NB4 (cell line): Measurements from ENCODE around the gene PRDM7.
"Not testable (repeated sequence)": the region's sequence is repeated elsewhere in the genome, so short reads cannot be mapped to it uniquely, and the experiment has no call there.

ENCODE experiments used
- MYC ChIP-seq: IDR thresholded peaks from 2 replicates; pipeline ENCODE4 v1.6.1; 2011; ENCODE audit warnings: low read depth, low read length
- POLR2A ChIP-seq: IDR thresholded peaks from 2 replicates; pipeline ENCODE4 v1.6.1; 2011; ENCODE audit warnings: mild to moderate bottlenecking; ENCODE audit not compliant: insufficient read length; ENCODE audit errors: extremely low read depth
- TF ChIP-seq, protein P1 (sequence below): IDR thresholded peaks from one replicate; pipeline ENCODE4 v1.5.1; 2012; ENCODE audit warnings: low read depth, low read length
- TF ChIP-seq, protein P2 (sequence below): IDR thresholded peaks from 2 replicates; pipeline ENCODE4 v1.6.1; 2011; ENCODE audit warnings: low read depth, low read length

DNA sequence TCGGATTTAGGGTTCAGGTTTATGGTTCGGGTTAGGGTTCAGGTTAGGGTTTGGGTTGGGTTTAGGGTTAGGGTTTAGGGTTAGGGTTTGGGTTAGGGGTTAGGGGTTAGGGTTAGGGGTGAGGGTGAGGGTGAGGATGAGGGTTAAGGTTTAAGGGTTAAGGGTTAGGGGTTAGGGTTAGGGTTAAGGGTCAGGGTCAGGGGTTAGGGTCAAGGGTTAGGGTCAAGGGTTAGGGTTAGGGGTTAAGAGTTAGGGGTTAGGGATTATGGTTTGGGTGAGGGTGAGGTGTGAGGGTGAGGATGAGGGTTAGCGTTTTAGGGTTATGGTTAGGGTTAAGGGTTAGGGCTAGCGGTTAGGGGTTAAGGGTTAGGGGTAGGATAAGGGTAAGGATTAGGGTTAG lies 44.7 kb upstream of the PRDM7 start:
- TF ChIP-seq, protein P1, sequence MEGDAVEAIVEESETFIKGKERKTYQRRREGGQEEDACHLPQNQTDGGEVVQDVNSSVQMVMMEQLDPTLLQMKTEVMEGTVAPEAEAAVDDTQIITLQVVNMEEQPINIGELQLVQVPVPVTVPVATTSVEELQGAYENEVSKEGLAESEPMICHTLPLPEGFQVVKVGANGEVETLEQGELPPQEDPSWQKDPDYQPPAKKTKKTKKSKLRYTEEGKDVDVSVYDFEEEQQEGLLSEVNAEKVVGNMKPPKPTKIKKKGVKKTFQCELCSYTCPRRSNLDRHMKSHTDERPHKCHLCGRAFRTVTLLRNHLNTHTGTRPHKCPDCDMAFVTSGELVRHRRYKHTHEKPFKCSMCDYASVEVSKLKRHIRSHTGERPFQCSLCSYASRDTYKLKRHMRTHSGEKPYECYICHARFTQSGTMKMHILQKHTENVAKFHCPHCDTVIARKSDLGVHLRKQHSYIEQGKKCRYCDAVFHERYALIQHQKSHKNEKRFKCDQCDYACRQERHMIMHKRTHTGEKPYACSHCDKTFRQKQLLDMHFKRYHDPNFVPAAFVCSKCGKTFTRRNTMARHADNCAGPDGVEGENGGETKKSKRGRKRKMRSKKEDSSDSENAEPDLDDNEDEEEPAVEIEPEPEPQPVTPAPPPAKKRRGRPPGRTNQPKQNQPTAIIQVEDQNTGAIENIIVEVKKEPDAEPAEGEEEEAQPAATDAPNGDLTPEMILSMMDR, result not testable (repeated sequence)
- TF ChIP-seq POLR2A, MYC: not testable (repeated sequence)
- TF ChIP-seq, protein P2, sequence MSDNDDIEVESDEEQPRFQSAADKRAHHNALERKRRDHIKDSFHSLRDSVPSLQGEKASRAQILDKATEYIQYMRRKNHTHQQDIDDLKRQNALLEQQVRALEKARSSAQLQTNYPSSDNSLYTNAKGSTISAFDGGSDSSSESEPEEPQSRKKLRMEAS, result not testable (repeated sequence)
